H9 (cell line): ENCODE measurements around the gene TTLL4. TPM values are rescaled to one million over a fixed set of nuclear protein-coding genes. Genes with fewer than 3 reads are reported as not detected.

Experiments used
- DNase-seq: peaks from one replicate; pipeline ENCODE4 v3.0.0-alpha.2; 2017
- H2AFZ ChIP-seq: one replicate; pipeline ENCODE4 v1.6.1; 2013; ENCODE audit warnings: mild to moderate bottlenecking, low read length, control low read depth, moderate library complexity
- H2AK5ac ChIP-seq: 2 replicates; pipeline ENCODE4 v1.6.1; 2013; ENCODE audit warnings: low read length, control low read depth, mixed read lengths; ENCODE audit not compliant: insufficient read length
- H2BK120ac ChIP-seq: one replicate; pipeline ENCODE4 v1.6.1; 2013; ENCODE audit warnings: low read depth, mild to moderate bottlenecking, low read length, control low read depth, inconsistent platforms; ENCODE audit not compliant: poor library complexity, severe bottlenecking
- H2BK12ac ChIP-seq: 2 replicates; pipeline ENCODE4 v1.6.1; 2013; ENCODE audit warnings: low read length, control low read depth, mixed read lengths, low read depth; ENCODE audit not compliant: insufficient read length
- H2BK15ac ChIP-seq: 2 replicates; pipeline ENCODE4 v1.6.1; 2013; ENCODE audit warnings: low read depth, low read length, control low read depth
- H2BK20ac ChIP-seq: one replicate; pipeline ENCODE4 v1.6.1; 2013; ENCODE audit warnings: low read depth, mild to moderate bottlenecking, low read length, control low read depth, inconsistent platforms; ENCODE audit not compliant: poor library complexity, severe bottlenecking
- H2BK5ac ChIP-seq: 2 replicates; pipeline ENCODE4 v1.6.1; 2013; ENCODE audit warnings: low read length, control low read depth, mixed read lengths; ENCODE audit not compliant: insufficient read length
- H3K14ac ChIP-seq: 2 replicates; pipeline ENCODE4 v1.6.1; 2013; ENCODE audit warnings: low read length, control low read depth; ENCODE audit not compliant: insufficient read depth
- H3K18ac ChIP-seq: 2 replicates; pipeline ENCODE4 v1.6.1; 2013; ENCODE audit warnings: low read depth, mild to moderate bottlenecking, mixed read lengths, low read length, control low read depth; ENCODE audit not compliant: insufficient read length
- H3K23ac ChIP-seq: 2 replicates; pipeline ENCODE4 v1.6.1; 2013; ENCODE audit warnings: low read length, control low read depth, mixed read lengths, low read depth; ENCODE audit not compliant: insufficient read length
- H3K23me2 ChIP-seq: 2 replicates; pipeline ENCODE4 v1.6.1; 2013; ENCODE audit warnings: low read depth, mild to moderate bottlenecking, mixed read lengths, low read length, control low read depth; ENCODE audit not compliant: insufficient read length, poor library complexity, severe bottlenecking
- H3K27ac ChIP-seq: 2 replicates; pipeline ENCODE4 v1.5.1; 2013; ENCODE audit warnings: low read length, control low read depth, mixed read lengths, low read depth; ENCODE audit not compliant: insufficient read length
- H3K27me3 ChIP-seq: 2 replicates; pipeline ENCODE4 v1.6.1; 2013; ENCODE audit warnings: low read length, control low read depth, inconsistent platforms; ENCODE audit not compliant: insufficient read depth
- H3K4ac ChIP-seq: 2 replicates; pipeline ENCODE4 v1.6.1; 2013; ENCODE audit warnings: low read depth, mild to moderate bottlenecking, control low read depth, inconsistent platforms, low read length, moderate library complexity
- H3K4me1 ChIP-seq: 2 replicates; pipeline ENCODE4 v1.6.1; 2013; ENCODE audit warnings: low read length, control low read depth, inconsistent platforms; ENCODE audit not compliant: insufficient read depth
- H3K4me2 ChIP-seq: 2 replicates; pipeline ENCODE4 v1.6.1; 2013; ENCODE audit warnings: low read length, control low read depth, mixed read lengths; ENCODE audit not compliant: insufficient read length, insufficient read depth
- H3K56ac ChIP-seq: 2 replicates; pipeline ENCODE4 v1.6.1; 2013; ENCODE audit warnings: low read depth, mild to moderate bottlenecking, mixed read lengths, low read length, control low read depth; ENCODE audit not compliant: insufficient read length
- H3K79me1 ChIP-seq: 2 replicates; pipeline ENCODE4 v1.6.1; 2013; ENCODE audit warnings: low read depth, mild to moderate bottlenecking, moderate library complexity, low read length, control low read depth, inconsistent platforms; ENCODE audit not compliant: insufficient read depth, poor library complexity, severe bottlenecking
- H3K79me2 ChIP-seq: 2 replicates; pipeline ENCODE4 v1.6.1; 2013; ENCODE audit warnings: low read length, control low read depth, inconsistent platforms; ENCODE audit not compliant: insufficient read depth
- H3K9ac ChIP-seq: 2 replicates; pipeline ENCODE4 v1.6.1; 2013; ENCODE audit warnings: low read length, control low read depth, mixed read lengths; ENCODE audit not compliant: insufficient read length; ENCODE audit errors: extremely low read depth
- H3K9me3 ChIP-seq: one replicate; pipeline ENCODE4 v1.6.1; 2013; ENCODE audit warnings: low read depth, low read length, inconsistent platforms; ENCODE audit not compliant: control insufficient read depth
- H3T11ph ChIP-seq: one replicate; pipeline ENCODE4 v1.6.1; 2013; ENCODE audit warnings: mild to moderate bottlenecking, low read length, control low read depth, inconsistent platforms
- H4K20me1 ChIP-seq: one replicate; pipeline ENCODE4 v1.6.1; 2013; ENCODE audit not compliant: control insufficient read depth, insufficient read length, insufficient read depth
- H4K5ac ChIP-seq: 2 replicates; pipeline ENCODE4 v1.6.1; 2013; ENCODE audit warnings: low read depth, mild to moderate bottlenecking, mixed read lengths, low read length, control low read depth; ENCODE audit not compliant: insufficient read length
- H4K8ac ChIP-seq: replicated peaks from 2 replicates; pipeline ENCODE4 v1.6.1; 2013; ENCODE audit warnings: low read length, control low read depth, mixed read lengths, low read depth; ENCODE audit not compliant: insufficient read length
- H4K91ac ChIP-seq: 2 replicates; pipeline ENCODE4 v1.6.1; 2013; ENCODE audit warnings: low read depth, mild to moderate bottlenecking, moderate library complexity, mixed read lengths, low read length, control low read depth; ENCODE audit not compliant: insufficient read length
- H3K27ac Mint-ChIP-seq, 3 experiments: 2 replicates in 2 of 3; 3 replicates in 1 of 3; pipeline ENCODE4 v1.8.0; 2020 to 2021; ENCODE audit warnings: mixed read lengths in 3 of 3, mild to moderate bottlenecking in 1 of 3, moderate library complexity in 1 of 3
- H3K27me3 Mint-ChIP-seq: 2 replicates; pipeline ENCODE4 v1.8.0; 2021; ENCODE audit warnings: low read depth, mild to moderate bottlenecking, moderate library complexity, mixed read lengths
- H3K36me3 Mint-ChIP-seq, 3 experiments: 2 replicates in 2 of 3; 3 replicates in 1 of 3; pipeline ENCODE4 v1.8.0; 2020 to 2021; ENCODE audit warnings: low read depth in 3 of 3, mixed read lengths in 3 of 3; ENCODE audit not compliant: insufficient read depth in 1 of 3
- H3K4me1 Mint-ChIP-seq, 2 experiments: 2 replicates each; pipeline ENCODE4 v1.8.0; 2020; ENCODE audit warnings: mixed read lengths in 2 of 2
- H3K4me3 Mint-ChIP-seq, 2 experiments: 2 replicates in 1 of 2; 3 replicates in 1 of 2; pipeline ENCODE4 v1.8.0; 2020 to 2021; ENCODE audit warnings: mild to moderate bottlenecking in 2 of 2, mixed read lengths in 2 of 2, moderate library complexity in 1 of 2
- H3K9me3 Mint-ChIP-seq, 2 experiments: 2 replicates in 1 of 2; 3 replicates in 1 of 2; pipeline ENCODE4 v1.8.0; 2020; ENCODE audit warnings: mild to moderate bottlenecking in 2 of 2, mixed read lengths in 2 of 2, moderate library complexity in 1 of 2
- CTCF ChIP-seq: fragments of 200-600 bp; sonication (generic); conservative IDR thresholded peaks from 3 replicates; pipeline ENCODE4 v1.8.0; 2021; ENCODE audit warnings: antibody characterized with exemption, mild to moderate bottlenecking
- WGBS: extraction: QIAGEN DNeasy Blood & Tissue Kit; methylation state at CpG from one replicate; pipeline ENCODE4 v1.1.7; 2013; ENCODE audit warnings: missing lambda C conversion rate, low lambda C conversion rate, mixed read lengths; ENCODE audit not compliant: insufficient read length; ENCODE audit errors: extremely low coverage; 5-methylcytosine and 5-hydroxymethylcytosine counted together
- total RNA-seq: library from RNA; stranded (reverse); gene quantifications from 2 replicates; pipeline ENCODE4 v1.2.1, GENCODE V29; 2021

Gene TTLL4
- total RNA-seq, 1 experiment from 2014 or later: 96.4 TPM

- Histone ChIP-seq H3K23me2 (no peaks in the 10 kb centered on the region), H3K14ac (peak overlapping the region; percentile 1; the same call in 1 of the 2 replicates), H4K20me1 (no peaks in the 10 kb centered on the region), H3K79me1 (peaks cover 6% of the 10 kb centered on the region), H4K5ac (no peak overlapping the region), H3T11ph (no peak overlapping the region), H3K23ac (no peak overlapping the region), H2BK15ac (no peak overlapping the region), H3K27ac (no peak overlapping the region), H3K9me3 (no peaks in the 10 kb centered on the region), H3K4me2 (no peak overlapping the region), H2AK5ac (no peak overlapping the region), H3K27me3 (no peaks in the 10 kb centered on the region), H4K8ac (no peak overlapping the region), H2BK120ac (no peak overlapping the region), H3K4ac (no peak overlapping the region), H3K9ac (no peak overlapping the region), H3K18ac (no peak overlapping the region), H2AFZ (no peak overlapping the region), H3K4me1 (peaks cover 11% of the 10 kb centered on the region), H2BK12ac (no peak overlapping the region), H4K91ac (no peak overlapping the region), H3K79me2 (peaks cover 15% of the 10 kb centered on the region; the same call in 1 of the 2 replicates), H2BK20ac (no peak overlapping the region), H3K56ac (no peak overlapping the region), H2BK5ac (no peak overlapping the region)
- Mint-ChIP-seq H3K4me1 (peaks cover 22 to 27% of the 10 kb centered on the region in 2 experiments), H3K9me3 (peaks cover 0 to 1% of the 10 kb centered on the region in 2 experiments; a peak in 1 of 5 replicates), H3K27me3 (no peaks in the 10 kb centered on the region), H3K4me3 (no peak overlapping the region), H3K36me3 (peaks cover 15 to 42% (median 22%) of the 10 kb centered on the region in 3 experiments; a peak in 6 of 7 replicates), H3K27ac (peak overlapping the region in 2 of 3 experiments; percentile 90 to 92; a peak in 5 of 7 replicates)
- TF ChIP-seq CTCF: no peak
- WGBS: no CpG with 5 or more reads among the region's 6 CpGs
- no peak for DNase-seq
Observed at GRCh38 chr2:218733171-218734021, 22.8 kb downstream of the TTLL4 start.
